GM12878 (cell line): ENCODE measurements around the gene NT5DC4. TPM values are rescaled to one million over a fixed set of nuclear protein-coding genes. Genes with fewer than 3 reads are reported as not detected.
A peak's percentile ranks its signal among the peaks of the same experiment; 100 is the strongest.

Source experiments
- ATAC-seq: fragments of 200-7000 bp; cut with Tn5 transposase; 3 replicates; pipeline ENCODE4 v1.9.1; 2020; ENCODE audit warnings: mild to moderate bottlenecking, moderate library complexity
- BruUV-seq: library from RNA; stranded (reverse); fragments of 400-500 nt; replicated peaks from 2 replicates; lab custom pipeline; 2021; lab: Mats Ljungman, UMichigan
- CTCF ChIA-PET: fragments of 300-600 bp; sonication (Branson Sonifier 250); formaldehyde crosslinking; extraction: SDS; loops from one replicate; lab custom pipeline; 2021; ENCODE audit warnings: inconsistent platforms; lab: Yijun Ruan, JAX
- POLR2A ChIA-PET: fragments of 350-600 bp; formaldehyde crosslinking; extraction: SDS; loops from one replicate; lab custom pipeline; 2021; ENCODE audit warnings: inconsistent platforms; lab: Charles Lee
- RAD21 ChIA-PET: fragments of 300-600 bp; sonication (Branson Sonifier 250); formaldehyde crosslinking; loops from one replicate; lab custom pipeline; 2023; ENCODE audit warnings: antibody characterized with exemption; ENCODE audit not compliant: unreplicated experiment; lab: Charles Lee
- SMC1A ChIA-PET: fragments of 300-600 bp; sonication (Branson Sonifier 250); formaldehyde crosslinking; loops from one replicate; lab custom pipeline; 2023; ENCODE audit not compliant: unreplicated experiment, uncharacterized antibody; lab: Charles Lee
- DNase-seq: peaks from one replicate; pipeline ENCODE4 v3.0.0-alpha.2; 2011; ENCODE audit warnings: low read depth, low spot score
- FAIRE-seq: peaks from 3 replicates; lab custom pipeline; 2011; peaks lifted over from hg19 to GRCh38; lab: Jason Lieb, UNC
- H2AFZ ChIP-seq: 2 replicates; pipeline ENCODE4 v1.6.0; 2011; ENCODE audit warnings: low read depth, low read length, control low read depth; ENCODE audit not compliant: control insufficient read depth
- H3K27ac ChIP-seq: 2 replicates; pipeline ENCODE4 v1.5.1; 2011; ENCODE audit warnings: control low read depth; ENCODE audit not compliant: control insufficient read depth, insufficient read depth
- H3K27me3 ChIP-seq, 2 experiments: replicated peaks in 1 of 2; 2 replicates each; pipeline versions ENCODE4 v1.6.0 to v1.6.1; 2011; ENCODE audit warnings: low read length in 1 of 2; ENCODE audit not compliant: control insufficient read depth in 2 of 2, insufficient read depth in 2 of 2
- H3K36me3 ChIP-seq, 2 experiments: 2 replicates each; pipeline ENCODE4 v1.5.1; 2011; ENCODE audit warnings: low read length in 1 of 2; ENCODE audit not compliant: control insufficient read depth in 2 of 2, insufficient read depth in 2 of 2
- H3K4me1 ChIP-seq: 2 replicates; pipeline ENCODE4 v1.6.1; 2011; ENCODE audit warnings: mild to moderate bottlenecking, low read length, moderate library complexity, mixed read lengths; ENCODE audit not compliant: control insufficient read depth, insufficient read depth
- H3K4me2 ChIP-seq: 2 replicates; pipeline ENCODE4 v1.6.0; 2011; ENCODE audit warnings: control low read depth; ENCODE audit not compliant: control insufficient read depth, insufficient read depth
- H3K4me3 ChIP-seq: fragments of 200-600 bp; sonication (generic); 2 replicates; pipeline ENCODE4 v1.5.1; 2016
- H3K79me2 ChIP-seq: 2 replicates; pipeline ENCODE4 v1.6.0; 2011; ENCODE audit warnings: low read length; ENCODE audit not compliant: control insufficient read depth, insufficient read depth
- H3K9ac ChIP-seq: 2 replicates; pipeline ENCODE4 v1.8.0; 2011; ENCODE audit warnings: low read length, control low read depth, mixed read lengths; ENCODE audit not compliant: control insufficient read depth, insufficient read depth
- H3K9me3 ChIP-seq: replicated peaks from 3 replicates; pipeline ENCODE4 v1.5.1; 2011; ENCODE audit warnings: mild to moderate bottlenecking, low read length; ENCODE audit not compliant: control insufficient read depth, insufficient read depth
- H4K20me1 ChIP-seq: 2 replicates; pipeline ENCODE4 v1.6.0; 2011; ENCODE audit not compliant: control insufficient read depth, insufficient read depth
- BRCA1 ChIP-seq: IDR thresholded peaks from 2 replicates; pipeline ENCODE4 v1.6.1; 2011; ENCODE audit warnings: low read depth, low read length, improper control_type of control experiment
- POU2F2 ChIP-seq: IDR thresholded peaks from 3 replicates; pipeline ENCODE4 v1.6.1; 2011; ENCODE audit warnings: low read depth, mild to moderate bottlenecking, low read length, borderline replicate concordance
- RELA ChIP-seq: fragments of 450-650 bp; IDR thresholded peaks from 2 replicates; pipeline ENCODE4 v1.8.0; 2014; ENCODE audit warnings: borderline replicate concordance; ENCODE audit not compliant: partially characterized antibody
- WGBS: methylation state at CpG from one replicate; pipeline ENCODE4 v1.1.6; 2016; ENCODE audit warnings: low lambda C conversion rate; ENCODE audit not compliant: insufficient replicate concordance, insufficient coverage; ENCODE audit errors: missing lambda C conversion rate; 5-methylcytosine and 5-hydroxymethylcytosine counted together
- in situ Hi-C: fragments of 300-500 bp; cut with MboI; formaldehyde crosslinking; loops from 9 replicates; pipeline ENCODE4 v1.14.3; 2018; ENCODE audit warnings: mixed read lengths
- intact Hi-C: fragments of 100-400 bp; cut with micrococcal nuclease; formaldehyde crosslinking; loops from one replicate; pipeline ENCODE4 v1.14.2; 2022; ENCODE audit not compliant: unreplicated experiment
- polyA plus RNA-seq, 11 experiments: library from polyadenylated mRNA; depleted of rRNA in 4 of 11; unstranded in 6 of 11; stranded (reverse) in 5 of 11; fragments of >200 nt; fragmentation: Nextera tagmentation in 4 of 11; fragmentation: Illumina TruSeq in 1 of 11; extraction: Ambion mirVana in 4 of 11; extraction: Trizol in 1 of 11; gene quantifications; 1 replicate in 1 of 11; 2 replicates in 10 of 11; pipeline versions ENCODE4 v1.2.1 to v1.2.3, GENCODE V29; 2011 to 2016; ENCODE audit warnings: inconsistent platforms in 2 of 11, missing spikeins in 2 of 11, low read depth in 1 of 11
- total RNA-seq, 4 experiments: library from RNA; depleted of rRNA in 3 of 4; stranded (reverse); fragments of >200 nt in 3 of 4; fragmentation: Illumina TruSeq in 1 of 4; extraction: Trizol in 1 of 4; gene quantifications; 2 replicates each; pipeline versions ENCODE4 v1.2.1 to v1.2.3, GENCODE V29; 2013 to 2021
- TF ChIP-seq, protein P1 (sequence below): fragments of 450-650 bp; IDR thresholded peaks from 2 replicates; pipeline ENCODE4 v1.6.1; 2017; ENCODE audit warnings: mild to moderate bottlenecking
- TF ChIP-seq, protein P2 (sequence below): IDR thresholded peaks from 2 replicates; pipeline ENCODE4 v1.6.1; 2012; ENCODE audit warnings: mild to moderate bottlenecking, low read depth, low read length
- TF ChIP-seq, protein P3 (sequence below): fragments of 450-650 bp; IDR thresholded peaks from 2 replicates; pipeline ENCODE4 v1.6.1; 2016; ENCODE audit warnings: mild to moderate bottlenecking
- TF ChIP-seq, protein P4 (sequence below): fragments of 450-650 bp; IDR thresholded peaks from 2 replicates; pipeline ENCODE4 v1.6.1; 2018; ENCODE audit warnings: borderline replicate concordance, mild to moderate bottlenecking; ENCODE audit not compliant: partially characterized antibody

Gene NT5DC4
- total and polyA plus RNA-seq, 10 of the 15 experiments (the other 5 are each of a cell fraction or from before 2014, with no cell fraction given) = 0.04 to 2.6 (median 0.32) TPM; not detected in 2

DNA sequence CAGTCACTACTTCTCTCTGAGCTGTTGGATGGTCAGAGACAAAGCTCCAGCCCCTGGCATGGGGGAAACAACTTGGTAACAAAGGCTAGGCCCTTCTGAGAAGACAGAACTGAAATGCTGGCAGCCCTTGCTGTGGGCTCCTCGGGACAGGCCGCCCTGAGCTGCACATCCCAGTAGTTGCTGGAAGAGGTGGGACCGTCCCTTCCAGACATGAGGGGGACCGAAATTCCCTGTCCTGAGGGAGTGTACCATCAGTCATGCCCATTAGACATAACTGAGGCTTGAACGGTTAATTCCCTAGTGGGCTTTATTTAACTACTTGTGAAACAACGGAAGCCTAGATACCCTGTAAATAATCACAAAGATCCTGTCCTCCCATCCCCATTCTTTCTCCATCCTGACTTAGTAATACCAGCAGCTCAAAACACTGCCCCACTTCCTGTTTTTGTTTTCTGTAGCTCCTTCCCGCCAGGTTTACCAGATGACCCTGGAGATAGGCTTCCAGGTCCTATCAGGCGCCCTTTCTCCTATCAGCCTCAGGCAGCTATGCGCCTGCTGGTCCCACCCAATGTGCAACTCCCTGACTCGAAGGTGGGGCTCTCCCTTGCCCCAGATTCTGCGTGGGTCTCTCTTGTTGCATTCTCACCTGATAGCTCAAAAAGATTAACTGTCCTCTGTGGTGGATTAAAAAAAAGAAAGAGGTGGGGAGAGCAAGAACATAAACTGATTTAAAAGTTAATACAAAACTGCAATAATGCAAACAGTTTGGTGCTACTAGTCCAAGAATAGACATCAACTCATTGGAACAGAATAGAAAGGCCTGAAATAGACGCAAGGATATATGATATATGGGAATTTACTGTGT lies 37.0 kb upstream of the NT5DC4 start:
- DNase-seq (no peak), ATAC-seq (no peak), FAIRE-seq (no peak)
- intact Hi-C loops = no loop called here
- H3K36me3 ChIP-seq = no peaks in the 10 kb centered on the region
- no peaks in the 10 kb centered on the region for H3K79me2 ChIP-seq
- no peak overlapping the region for H3K4me3 ChIP-seq
- POLR2A ChIA-PET = interaction anchor here (0.9 to 1.4 kb wide), 3 partner anchors 8 to 37 kb away, joined by 4 to 6 read pairs (median 5); no protein-coding TSS in a partner anchor
- SMC1A ChIA-PET = interaction anchor here (0.9 to 2.0 kb wide), 8 partner anchors 9 to 52 kb away, joined by 3 to 8 read pairs (median 5); no protein-coding TSS in a partner anchor
- no peak overlapping the region for H2AFZ ChIP-seq
- H3K4me1 ChIP-seq = peaks cover 13% of the 10 kb centered on the region
- RAD21 ChIA-PET = interaction anchor here (0.9 to 5.1 kb wide), 2 partner anchors 43 to 54 kb away, joined by 3 to 45 read pairs; no protein-coding TSS in a partner anchor
- H3K4me2 ChIP-seq = no peak overlapping the region
- BruUV-seq = no TSS peak
- no peak overlapping the region for H3K9ac ChIP-seq
- no peaks in the 10 kb centered on the region for H3K27me3 ChIP-seq
- no peaks in the 10 kb centered on the region for H3K9me3 ChIP-seq
- H3K27ac ChIP-seq = no peak overlapping the region
- H4K20me1 ChIP-seq = no peaks in the 10 kb centered on the region
- CTCF ChIA-PET = interaction anchor here (0.7 to 11.9 kb wide), 10 partner anchors 8 to 84 kb away, joined by 3 to 313 read pairs (median 4); partner anchors contain the start of gene SLC20A1
- WGBS = 65% methylated on average over 12 of the region's 12 CpGs
- in situ Hi-C loops = no loop called here
- TF ChIP-seq POU2F2 = no peak
- TF ChIP-seq, protein P1, sequence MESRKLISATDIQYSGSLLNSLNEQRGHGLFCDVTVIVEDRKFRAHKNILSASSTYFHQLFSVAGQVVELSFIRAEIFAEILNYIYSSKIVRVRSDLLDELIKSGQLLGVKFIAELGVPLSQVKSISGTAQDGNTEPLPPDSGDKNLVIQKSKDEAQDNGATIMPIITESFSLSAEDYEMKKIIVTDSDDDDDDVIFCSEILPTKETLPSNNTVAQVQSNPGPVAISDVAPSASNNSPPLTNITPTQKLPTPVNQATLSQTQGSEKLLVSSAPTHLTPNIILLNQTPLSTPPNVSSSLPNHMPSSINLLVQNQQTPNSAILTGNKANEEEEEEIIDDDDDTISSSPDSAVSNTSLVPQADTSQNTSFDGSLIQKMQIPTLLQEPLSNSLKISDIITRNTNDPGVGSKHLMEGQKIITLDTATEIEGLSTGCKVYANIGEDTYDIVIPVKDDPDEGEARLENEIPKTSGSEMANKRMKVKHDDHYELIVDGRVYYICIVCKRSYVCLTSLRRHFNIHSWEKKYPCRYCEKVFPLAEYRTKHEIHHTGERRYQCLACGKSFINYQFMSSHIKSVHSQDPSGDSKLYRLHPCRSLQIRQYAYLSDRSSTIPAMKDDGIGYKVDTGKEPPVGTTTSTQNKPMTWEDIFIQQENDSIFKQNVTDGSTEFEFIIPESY = 0 out of 2 replicates have a peak, but pooled peaks have one; percentile 19
- TF ChIP-seq, protein P2, sequence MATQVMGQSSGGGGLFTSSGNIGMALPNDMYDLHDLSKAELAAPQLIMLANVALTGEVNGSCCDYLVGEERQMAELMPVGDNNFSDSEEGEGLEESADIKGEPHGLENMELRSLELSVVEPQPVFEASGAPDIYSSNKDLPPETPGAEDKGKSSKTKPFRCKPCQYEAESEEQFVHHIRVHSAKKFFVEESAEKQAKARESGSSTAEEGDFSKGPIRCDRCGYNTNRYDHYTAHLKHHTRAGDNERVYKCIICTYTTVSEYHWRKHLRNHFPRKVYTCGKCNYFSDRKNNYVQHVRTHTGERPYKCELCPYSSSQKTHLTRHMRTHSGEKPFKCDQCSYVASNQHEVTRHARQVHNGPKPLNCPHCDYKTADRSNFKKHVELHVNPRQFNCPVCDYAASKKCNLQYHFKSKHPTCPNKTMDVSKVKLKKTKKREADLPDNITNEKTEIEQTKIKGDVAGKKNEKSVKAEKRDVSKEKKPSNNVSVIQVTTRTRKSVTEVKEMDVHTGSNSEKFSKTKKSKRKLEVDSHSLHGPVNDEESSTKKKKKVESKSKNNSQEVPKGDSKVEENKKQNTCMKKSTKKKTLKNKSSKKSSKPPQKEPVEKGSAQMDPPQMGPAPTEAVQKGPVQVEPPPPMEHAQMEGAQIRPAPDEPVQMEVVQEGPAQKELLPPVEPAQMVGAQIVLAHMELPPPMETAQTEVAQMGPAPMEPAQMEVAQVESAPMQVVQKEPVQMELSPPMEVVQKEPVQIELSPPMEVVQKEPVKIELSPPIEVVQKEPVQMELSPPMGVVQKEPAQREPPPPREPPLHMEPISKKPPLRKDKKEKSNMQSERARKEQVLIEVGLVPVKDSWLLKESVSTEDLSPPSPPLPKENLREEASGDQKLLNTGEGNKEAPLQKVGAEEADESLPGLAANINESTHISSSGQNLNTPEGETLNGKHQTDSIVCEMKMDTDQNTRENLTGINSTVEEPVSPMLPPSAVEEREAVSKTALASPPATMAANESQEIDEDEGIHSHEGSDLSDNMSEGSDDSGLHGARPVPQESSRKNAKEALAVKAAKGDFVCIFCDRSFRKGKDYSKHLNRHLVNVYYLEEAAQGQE = no peak
- no peak for TF ChIP-seq BRCA1
- TF ChIP-seq, protein P3, sequence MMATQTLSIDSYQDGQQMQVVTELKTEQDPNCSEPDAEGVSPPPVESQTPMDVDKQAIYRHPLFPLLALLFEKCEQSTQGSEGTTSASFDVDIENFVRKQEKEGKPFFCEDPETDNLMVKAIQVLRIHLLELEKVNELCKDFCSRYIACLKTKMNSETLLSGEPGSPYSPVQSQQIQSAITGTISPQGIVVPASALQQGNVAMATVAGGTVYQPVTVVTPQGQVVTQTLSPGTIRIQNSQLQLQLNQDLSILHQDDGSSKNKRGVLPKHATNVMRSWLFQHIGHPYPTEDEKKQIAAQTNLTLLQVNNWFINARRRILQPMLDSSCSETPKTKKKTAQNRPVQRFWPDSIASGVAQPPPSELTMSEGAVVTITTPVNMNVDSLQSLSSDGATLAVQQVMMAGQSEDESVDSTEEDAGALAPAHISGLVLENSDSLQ = no peak
- TF ChIP-seq, protein P4, sequence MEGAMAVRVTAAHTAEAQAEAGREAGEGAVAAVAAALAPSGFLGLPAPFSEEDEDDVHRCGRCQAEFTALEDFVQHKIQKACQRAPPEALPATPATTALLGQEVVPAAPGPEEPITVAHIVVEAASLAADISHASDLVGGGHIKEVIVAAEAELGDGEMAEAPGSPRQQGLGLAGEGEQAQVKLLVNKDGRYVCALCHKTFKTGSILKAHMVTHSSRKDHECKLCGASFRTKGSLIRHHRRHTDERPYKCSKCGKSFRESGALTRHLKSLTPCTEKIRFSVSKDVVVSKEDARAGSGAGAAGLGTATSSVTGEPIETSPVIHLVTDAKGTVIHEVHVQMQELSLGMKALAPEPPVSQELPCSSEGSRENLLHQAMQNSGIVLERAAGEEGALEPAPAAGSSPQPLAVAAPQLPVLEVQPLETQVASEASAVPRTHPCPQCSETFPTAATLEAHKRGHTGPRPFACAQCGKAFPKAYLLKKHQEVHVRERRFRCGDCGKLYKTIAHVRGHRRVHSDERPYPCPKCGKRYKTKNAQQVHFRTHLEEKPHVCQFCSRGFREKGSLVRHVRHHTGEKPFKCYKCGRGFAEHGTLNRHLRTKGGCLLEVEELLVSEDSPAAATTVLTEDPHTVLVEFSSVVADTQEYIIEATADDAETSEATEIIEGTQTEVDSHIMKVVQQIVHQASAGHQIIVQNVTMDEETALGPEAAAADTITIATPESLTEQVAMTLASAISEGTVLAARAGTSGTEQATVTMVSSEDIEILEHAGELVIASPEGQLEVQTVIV = no peak
- no peak for TF ChIP-seq RELA
